SK-N-SH (cell line): ENCODE measurements around the gene KIRREL1. TPM values are rescaled to one million over a fixed set of nuclear protein-coding genes. Genes with fewer than 3 reads are reported as not detected.
A peak's percentile ranks its signal among the peaks of the same experiment; 100 is the strongest.

Experiments
- CTCF ChIA-PET: fragments of 300-600, 350-600 bp; formaldehyde crosslinking; extraction: SDS; loops from one replicate; lab custom pipeline; 2021; lab: Yijun Ruan, JAX
- POLR2A ChIA-PET: fragments of 350-600 bp; sonication (Branson Sonifier 250); formaldehyde crosslinking; extraction: SDS; loops from one replicate; lab custom pipeline; 2020; ENCODE audit warnings: antibody characterized with exemption, inconsistent platforms; lab: Yijun Ruan, JAX
- DNase-seq: peaks from one replicate; pipeline ENCODE4 v3.0.0; 2012
- H2AFZ ChIP-seq: fragments of 200-600 bp; sonication (generic); 2 replicates; pipeline ENCODE4 v1.8.1; 2016; ENCODE audit warnings: antibody characterized with exemption, mild to moderate bottlenecking, low read depth
- H3F3A ChIP-seq: fragments of 200-600 bp; sonication (generic); replicated peaks from 2 replicates; pipeline ENCODE3; 2016; ENCODE audit warnings: antibody characterized with exemption, mild to moderate bottlenecking; ENCODE audit not compliant: insufficient read depth
- H3K27ac ChIP-seq, 2 experiments: fragments of 200-500 bp in 1 of 2; fragments of 200-600 bp in 1 of 2; sonication (Bioruptor generic) in 1 of 2; sonication (generic), shearing (Covaris generic) in 1 of 2; 2 replicates each; pipeline versions ENCODE4 v1.5.1 to v1.6.1; 2014 to 2016; ENCODE audit warnings: low read depth in 2 of 2, inconsistent platforms in 1 of 2, low read length in 1 of 2, mild to moderate bottlenecking in 1 of 2, mixed read lengths in 1 of 2
- H3K27me3 ChIP-seq: fragments of 200-600 bp; sonication (generic), shearing (Covaris generic); 2 replicates; pipeline ENCODE4 v1.6.1; 2016; ENCODE audit warnings: mixed run types; ENCODE audit not compliant: insufficient read depth
- H3K36me3 ChIP-seq, 2 experiments: fragments of 200-500 bp in 1 of 2; fragments of 200-600 bp in 1 of 2; sonication (Bioruptor generic) in 1 of 2; sonication (generic) in 1 of 2; replicated peaks in 1 of 2; 2 replicates each; pipeline versions ENCODE3 to v1.5.1; 2014 to 2016; ENCODE audit warnings: low read length in 1 of 2, mild to moderate bottlenecking in 1 of 2; ENCODE audit not compliant: insufficient read depth in 2 of 2, control insufficient read depth in 1 of 2
- H3K4me1 ChIP-seq, 2 experiments: fragments of 200-500 bp in 1 of 2; fragments of 200-600 bp in 1 of 2; sonication (Bioruptor generic) in 1 of 2; sonication (generic), shearing (Covaris generic) in 1 of 2; 2 replicates each; pipeline versions ENCODE4 v1.5.1 to v1.6.1; 2014 to 2016; ENCODE audit warnings: low read depth in 1 of 2, low read length in 1 of 2, mixed run types in 1 of 2; ENCODE audit not compliant: insufficient read depth in 2 of 2, control insufficient read depth in 1 of 2
- H3K4me2 ChIP-seq: fragments of 200-600 bp; sonication (generic), shearing (Covaris generic); 2 replicates; pipeline ENCODE4 v1.6.1; 2017; ENCODE audit warnings: mixed run types
- H3K4me3 ChIP-seq, 2 experiments: fragments of 200-500 bp in 1 of 2; fragments of 200-600 bp in 1 of 2; sonication (Bioruptor generic) in 1 of 2; sonication (generic), shearing (Covaris generic) in 1 of 2; 2 replicates each; pipeline versions ENCODE4 v1.5.1 to v1.8.1; 2014 to 2016; ENCODE audit warnings: low read depth in 2 of 2, inconsistent platforms in 1 of 2, low read length in 1 of 2, mild to moderate bottlenecking in 1 of 2, mixed read lengths in 1 of 2, moderate library complexity in 1 of 2
- H3K79me2 ChIP-seq: fragments of 200-600 bp; sonication (generic); 2 replicates; pipeline ENCODE4 v1.8.1; 2017; ENCODE audit warnings: mild to moderate bottlenecking; ENCODE audit not compliant: insufficient read depth
- H3K9ac ChIP-seq: fragments of 200-600 bp; sonication (generic); 2 replicates; pipeline ENCODE4 v1.6.1; 2017; ENCODE audit warnings: mixed run types
- H3K9me2 ChIP-seq: fragments of 200-600 bp; sonication (generic); 2 replicates; pipeline ENCODE4 v1.6.1; 2017; ENCODE audit warnings: mixed run types
- H3K9me3 ChIP-seq: fragments of 200-600 bp; sonication (generic); 2 replicates; pipeline ENCODE4 v1.6.1; 2017; ENCODE audit warnings: mixed run types, mild to moderate bottlenecking, moderate library complexity
- H4K20me1 ChIP-seq: fragments of 200-600 bp; sonication (generic); 2 replicates; pipeline ENCODE4 v1.6.1; 2017; ENCODE audit warnings: mild to moderate bottlenecking, mixed run types; ENCODE audit not compliant: insufficient read depth
- CHD2 ChIP-seq: fragments of 150-350 bp; IDR thresholded peaks from 2 replicates; pipeline ENCODE4 v1.6.1; 2018; ENCODE audit warnings: low read length; ENCODE audit not compliant: partially characterized antibody
- EZH2phosphoT487 ChIP-seq: fragments of 200-600 bp; sonication (generic); IDR thresholded peaks from 2 replicates; pipeline ENCODE4 v1.6.1; 2017; ENCODE audit warnings: low read depth, mixed run types, mild to moderate bottlenecking, antibody characterized with exemption, moderate library complexity, borderline replicate concordance
- FOXJ3 ChIP-seq: sonication (generic); formaldehyde crosslinking; IDR thresholded peaks from 2 replicates; pipeline ENCODE4 v1.5.1; 2020; ENCODE audit warnings: mild to moderate bottlenecking, missing genetic modification reagents
- GATA2 ChIP-seq: sonication (generic); formaldehyde crosslinking; IDR thresholded peaks from 2 replicates; pipeline ENCODE4 v1.5.0; 2020; ENCODE audit warnings: mild to moderate bottlenecking, missing genetic modification reagents
- MAX ChIP-seq: IDR thresholded peaks from 2 replicates; pipeline ENCODE4 v1.4.0; 2012; ENCODE audit warnings: low read depth
- POLR2AphosphoS5 ChIP-seq: IDR thresholded peaks from 2 replicates; pipeline ENCODE4 v1.6.1; 2012; ENCODE audit warnings: low read depth, low read length
- RCOR1 ChIP-seq: fragments of 150-350 bp; IDR thresholded peaks from 2 replicates; pipeline ENCODE4 v1.6.1; 2017; ENCODE audit warnings: antibody characterized with exemption, low read length
- RFX5 ChIP-seq: IDR thresholded peaks from 2 replicates; pipeline ENCODE4 v1.6.1; 2012; ENCODE audit warnings: mild to moderate bottlenecking, improper control_type of control experiment, low read length
- RXRA ChIP-seq: IDR thresholded peaks from 2 replicates; pipeline ENCODE4 v1.4.0; 2012; ENCODE audit warnings: low read depth, mild to moderate bottlenecking, borderline replicate concordance
- TEAD4 ChIP-seq: IDR thresholded peaks from 2 replicates; pipeline ENCODE4 v1.4.0; 2012; ENCODE audit warnings: mild to moderate bottlenecking, borderline replicate concordance; ENCODE audit not compliant: insufficient read depth
- WGBS: methylation state at CpG from one replicate; pipeline ENCODE4 v1.1.6; 2017; ENCODE audit warnings: low lambda C conversion rate; 5-methylcytosine and 5-hydroxymethylcytosine counted together
- polyA plus RNA-seq, 3 experiments: library from polyadenylated mRNA; depleted of rRNA; stranded (reverse); fragments of >200 nt; gene quantifications; 2 replicates each; pipeline ENCODE4 v1.2.3, GENCODE V29; 2012
- TF ChIP-seq, protein P1 (sequence below): fragments of 200-600 bp; sonication (generic); IDR thresholded peaks from 2 replicates; pipeline ENCODE4 v1.6.1; 2017; ENCODE audit warnings: antibody characterized with exemption, mild to moderate bottlenecking, moderate library complexity

Gene KIRREL1
- polyA plus RNA-seq, 1 of the 3 experiments (the other 2 are of a cell fraction), result 47.8 TPM

DNA sequence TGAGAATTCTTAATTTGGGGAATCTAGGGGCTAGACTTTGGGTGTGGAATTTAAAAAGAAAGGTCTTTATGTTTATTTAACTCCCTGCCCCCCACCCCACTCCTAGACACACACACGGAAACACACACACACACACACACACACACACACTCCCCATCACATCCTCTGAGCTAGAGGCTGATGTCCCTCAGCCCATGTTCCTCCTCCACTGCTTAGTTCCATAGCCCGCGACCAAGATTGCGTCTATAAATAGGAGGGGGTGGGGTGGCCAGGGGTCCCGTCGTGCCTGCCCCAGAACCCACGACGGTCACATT is 655 bp upstream of the KIRREL1 start (continued):
- TF ChIP-seq FOXJ3 (CRISPR knock-in tag) (no peak), RFX5 (no peak), POLR2AphosphoS5 (no peak), CHD2 (no peak), MAX (no peak), RCOR1 (no peak), EZH2phosphoT487 (no peak), TEAD4 (no peak), RXRA (no peak), GATA2 (CRISPR knock-in tag) (no peak)

GRCh38 chr1:157993918-157994605 is 617 bp downstream of the KIRREL1 start:
- H3K36me3 ChIP-seq, result peaks cover 2 to 14% of the 10 kb centered on the region in 2 experiments
- peaks cover 43% of the 10 kb centered on the region for H4K20me1 ChIP-seq
- peak overlapping the region; percentile 96 for H3K9ac ChIP-seq
- ChIA-PET CTCF (interaction anchor here (0.8 to 1.0 kb wide), 2 partner anchors 25 to 44 kb away, joined by 3 read pairs; no protein-coding TSS in a partner anchor), POLR2A (no interaction called here)
- DNase-seq, result peak; percentile 17
- peaks cover 7 to 39% of the 10 kb centered on the region in 2 experiments; a peak in 3 of 4 replicates for H3K4me1 ChIP-seq
- peaks cover 15% of the 10 kb centered on the region for H3F3A ChIP-seq
- no peaks in the 10 kb centered on the region for H3K9me2 ChIP-seq
- no peaks in the 10 kb centered on the region for H3K9me3 ChIP-seq
- peak overlapping the region; percentile 54 to 76 for H3K27ac ChIP-seq
- peak overlapping the region; percentile 67 to 96 for H3K4me3 ChIP-seq
- peak overlapping the region; percentile 90 for H3K4me2 ChIP-seq
- TF ChIP-seq, protein P1, sequence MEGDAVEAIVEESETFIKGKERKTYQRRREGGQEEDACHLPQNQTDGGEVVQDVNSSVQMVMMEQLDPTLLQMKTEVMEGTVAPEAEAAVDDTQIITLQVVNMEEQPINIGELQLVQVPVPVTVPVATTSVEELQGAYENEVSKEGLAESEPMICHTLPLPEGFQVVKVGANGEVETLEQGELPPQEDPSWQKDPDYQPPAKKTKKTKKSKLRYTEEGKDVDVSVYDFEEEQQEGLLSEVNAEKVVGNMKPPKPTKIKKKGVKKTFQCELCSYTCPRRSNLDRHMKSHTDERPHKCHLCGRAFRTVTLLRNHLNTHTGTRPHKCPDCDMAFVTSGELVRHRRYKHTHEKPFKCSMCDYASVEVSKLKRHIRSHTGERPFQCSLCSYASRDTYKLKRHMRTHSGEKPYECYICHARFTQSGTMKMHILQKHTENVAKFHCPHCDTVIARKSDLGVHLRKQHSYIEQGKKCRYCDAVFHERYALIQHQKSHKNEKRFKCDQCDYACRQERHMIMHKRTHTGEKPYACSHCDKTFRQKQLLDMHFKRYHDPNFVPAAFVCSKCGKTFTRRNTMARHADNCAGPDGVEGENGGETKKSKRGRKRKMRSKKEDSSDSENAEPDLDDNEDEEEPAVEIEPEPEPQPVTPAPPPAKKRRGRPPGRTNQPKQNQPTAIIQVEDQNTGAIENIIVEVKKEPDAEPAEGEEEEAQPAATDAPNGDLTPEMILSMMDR, result peak; percentile 39
- no peak for TF ChIP-seq TEAD4
- no peaks in the 10 kb centered on the region for H3K27me3 ChIP-seq
- WGBS, result 0% methylated on average over 10 of the region's 29 CpGs
- peak overlapping the region; percentile 64; the same call in 1 of the 2 replicates for H2AFZ ChIP-seq
- H3K79me2 ChIP-seq, result peaks cover 59% of the 10 kb centered on the region
